OCI-LY1 (cell line): Measurements from ENCODE around the gene PRADC1.

Experiments used
- H2AFZ ChIP-seq: fragments of 200-600 bp; sonication (generic), shearing (Covaris generic); 2 replicates; pipeline ENCODE4 v1.6.0; 2014; ENCODE audit warnings: antibody characterized with exemption, mild to moderate bottlenecking, low read length
- H3F3A ChIP-seq: fragments of 200-600 bp; sonication (generic), shearing (Covaris generic); 2 replicates; pipeline ENCODE4 v1.6.0; 2014; ENCODE audit warnings: mild to moderate bottlenecking, antibody characterized with exemption, low read length, moderate library complexity; ENCODE audit not compliant: insufficient read depth
- H3K27ac ChIP-seq: fragments of 200-600 bp; sonication (generic); 2 replicates; pipeline ENCODE4 v1.5.1; 2014; ENCODE audit warnings: low read length, mixed run types, mild to moderate bottlenecking, low read depth; ENCODE audit not compliant: poor library complexity, severe bottlenecking
- H3K27me3 ChIP-seq: fragments of 200-600 bp; sonication (generic); 2 replicates; pipeline ENCODE4 v1.6.0; 2014; ENCODE audit warnings: antibody characterized with exemption, mild to moderate bottlenecking, low read length, moderate library complexity; ENCODE audit not compliant: insufficient read depth
- H3K36me3 ChIP-seq: fragments of 200-600 bp; sonication (generic); 2 replicates; pipeline ENCODE4 v1.6.1; 2014; ENCODE audit warnings: mild to moderate bottlenecking, antibody characterized with exemption, low read length, moderate library complexity, mixed read lengths; ENCODE audit not compliant: insufficient read depth
- H3K4me1 ChIP-seq: fragments of 200-600 bp; sonication (generic); 2 replicates; pipeline ENCODE4 v1.5.1; 2014; ENCODE audit warnings: mild to moderate bottlenecking, low read length, moderate library complexity; ENCODE audit not compliant: insufficient read depth, severe bottlenecking
- H3K4me2 ChIP-seq: fragments of 200-600 bp; sonication (generic), shearing (Covaris generic); 2 replicates; pipeline ENCODE4 v1.6.1; 2014; ENCODE audit warnings: low read length
- H3K4me3 ChIP-seq: fragments of 200-600 bp; sonication (generic); 2 replicates; pipeline ENCODE4 v1.5.1; 2014; ENCODE audit warnings: low read length, low read depth, mild to moderate bottlenecking, mixed read lengths; ENCODE audit not compliant: poor library complexity, severe bottlenecking
- H3K79me2 ChIP-seq: fragments of 200-600 bp; shearing (Covaris generic); 2 replicates; pipeline ENCODE4 v1.6.1; 2016; ENCODE audit warnings: mixed run types, low read length, mixed read lengths; ENCODE audit not compliant: insufficient read depth
- H3K9ac ChIP-seq: fragments of 200-600 bp; sonication (generic), shearing (Covaris generic); 2 replicates; pipeline ENCODE4 v1.6.1; 2014; ENCODE audit warnings: mild to moderate bottlenecking, low read length, mixed read lengths
- H3K9me2 ChIP-seq: fragments of 200-600 bp; sonication (generic), shearing (Covaris generic); 2 replicates; pipeline ENCODE4 v1.6.1; 2014; ENCODE audit warnings: low read depth, mild to moderate bottlenecking, low read length, mixed read lengths
- H3K9me3 ChIP-seq: fragments of 200-600 bp; shearing (Covaris generic); 2 replicates; pipeline ENCODE4 v1.6.1; 2014; ENCODE audit warnings: low read length, mixed read lengths
- H4K20me1 ChIP-seq: fragments of 200-600 bp; sonication (generic), shearing (Covaris generic); 2 replicates; pipeline ENCODE4 v1.6.0; 2016; ENCODE audit warnings: mild to moderate bottlenecking, low read length; ENCODE audit not compliant: insufficient read depth
- CTCF ChIP-seq: fragments of 200-600 bp; sonication (generic), shearing (Covaris generic); IDR thresholded peaks from 2 replicates; pipeline ENCODE4 v1.5.1; 2017; ENCODE audit warnings: mild to moderate bottlenecking, antibody characterized with exemption, low read length, moderate library complexity, mixed read lengths
- EZH2 ChIP-seq: fragments of 200-600 bp; sonication (generic), shearing (Covaris generic); IDR thresholded peaks from 2 replicates; pipeline ENCODE4 v1.8.0; 2017; ENCODE audit warnings: borderline replicate concordance, mixed run types, mild to moderate bottlenecking, antibody characterized with exemption, low read length, moderate library complexity, mixed read lengths

Gene PRADC1

DNA sequence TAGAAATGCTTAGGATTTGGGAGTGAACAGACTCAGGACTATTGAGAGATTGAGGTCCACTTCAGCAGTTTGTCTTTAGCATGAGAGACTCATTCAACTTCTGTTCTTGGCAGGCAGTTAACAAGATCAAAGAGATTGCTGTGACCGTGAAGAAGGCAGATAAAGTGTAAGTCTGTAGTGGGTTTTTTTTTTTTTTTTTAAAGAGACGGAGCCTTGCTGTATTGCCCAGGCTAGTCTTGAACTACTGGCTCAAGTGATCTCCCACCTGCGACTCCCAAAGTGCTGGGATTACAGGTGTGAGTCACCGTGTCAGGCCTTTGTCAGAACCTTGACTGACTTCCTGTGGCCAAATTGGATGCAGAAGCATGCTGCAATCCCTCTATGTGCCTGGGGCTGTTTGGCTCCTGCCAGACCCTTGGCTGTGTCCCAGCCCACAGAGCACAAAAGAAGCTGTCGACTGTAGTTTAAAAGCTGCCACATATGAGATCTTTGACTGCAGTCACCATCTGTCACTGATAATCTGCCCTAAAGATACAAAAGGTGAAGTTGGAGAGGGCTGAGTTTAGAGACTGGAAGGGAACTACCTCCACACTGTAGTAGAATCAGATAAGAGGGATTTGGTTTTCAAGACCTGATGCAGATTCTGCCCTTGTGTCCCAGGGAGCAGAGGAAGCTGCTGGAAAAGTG is 11.0 kb upstream of the PRADC1 start:
- Histone ChIP-seq H3K4me2 (no peak overlapping the region), H3K79me2 (peaks cover 23% of the 10 kb centered on the region), H2AFZ (no peak overlapping the region), H3K4me1 (no peaks in the 10 kb centered on the region), H3K9me3 (no peaks in the 10 kb centered on the region), H3F3A (no peaks in the 10 kb centered on the region), H3K27ac (no peak overlapping the region), H3K36me3 (peaks cover 100% of the 10 kb centered on the region), H3K9me2 (no peaks in the 10 kb centered on the region), H3K4me3 (no peak overlapping the region), H3K27me3 (no peaks in the 10 kb centered on the region), H3K9ac (no peak overlapping the region), H4K20me1 (no peaks in the 10 kb centered on the region)
- TF ChIP-seq CTCF (no peak), EZH2 (no peak)

DNA sequence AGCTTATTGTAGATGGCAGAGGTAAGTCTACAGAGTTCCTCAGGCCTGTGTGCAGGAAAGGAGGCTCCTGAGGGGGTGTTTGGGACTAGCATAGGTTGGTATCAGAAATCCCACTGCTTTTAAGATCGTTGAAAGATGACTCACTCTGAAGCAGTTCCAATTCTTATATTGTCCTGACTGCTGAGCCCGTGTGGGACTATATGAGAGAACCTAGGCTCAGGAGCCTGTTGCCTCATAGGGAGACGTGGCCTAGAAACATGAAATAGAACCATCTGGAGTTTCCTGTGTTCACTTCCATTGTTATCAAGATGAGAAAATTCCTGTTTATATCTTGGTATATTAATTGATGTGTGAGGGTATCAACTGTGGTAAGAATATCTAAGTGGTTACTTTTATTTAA is 6.7 kb upstream of the PRADC1 start:
- Histone ChIP-seq H3K36me3 (peaks cover 91% of the 10 kb centered on the region), H3K4me2 (no peak overlapping the region), H3F3A (no peaks in the 10 kb centered on the region), H2AFZ (no peak overlapping the region), H3K4me1 (peaks cover 24% of the 10 kb centered on the region), H3K4me3 (no peak overlapping the region), H3K9me3 (no peaks in the 10 kb centered on the region), H3K79me2 (peaks cover 65% of the 10 kb centered on the region), H3K27ac (no peak overlapping the region), H3K9ac (no peak overlapping the region), H3K9me2 (no peaks in the 10 kb centered on the region), H4K20me1 (no peaks in the 10 kb centered on the region; the same call in 1 of the 2 replicates), H3K27me3 (no peaks in the 10 kb centered on the region)
- TF ChIP-seq EZH2 (no peak), CTCF (no peak)

- Histone ChIP-seq H3K27me3 (no peaks in the 10 kb centered on the region), H3K4me2 (no peak overlapping the region), H3K27ac (no peak overlapping the region), H3K36me3 (peaks cover 83% of the 10 kb centered on the region), H3K79me2 (peaks cover 71% of the 10 kb centered on the region), H3K4me3 (no peak overlapping the region), H3K9ac (no peak overlapping the region), H3F3A (no peaks in the 10 kb centered on the region), H2AFZ (no peak overlapping the region), H3K9me2 (no peaks in the 10 kb centered on the region), H3K9me3 (no peaks in the 10 kb centered on the region), H3K4me1 (peaks cover 24% of the 10 kb centered on the region), H4K20me1 (no peaks in the 10 kb centered on the region; the same call in 1 of the 2 replicates)
- TF ChIP-seq EZH2 (no peak), CTCF (no peak)
These were observed 5.9 kb upstream of the PRADC1 start for GRCh38 chr2:73238976-73239375.
